ENCODE data around the gene GNAZ.

DNA sequence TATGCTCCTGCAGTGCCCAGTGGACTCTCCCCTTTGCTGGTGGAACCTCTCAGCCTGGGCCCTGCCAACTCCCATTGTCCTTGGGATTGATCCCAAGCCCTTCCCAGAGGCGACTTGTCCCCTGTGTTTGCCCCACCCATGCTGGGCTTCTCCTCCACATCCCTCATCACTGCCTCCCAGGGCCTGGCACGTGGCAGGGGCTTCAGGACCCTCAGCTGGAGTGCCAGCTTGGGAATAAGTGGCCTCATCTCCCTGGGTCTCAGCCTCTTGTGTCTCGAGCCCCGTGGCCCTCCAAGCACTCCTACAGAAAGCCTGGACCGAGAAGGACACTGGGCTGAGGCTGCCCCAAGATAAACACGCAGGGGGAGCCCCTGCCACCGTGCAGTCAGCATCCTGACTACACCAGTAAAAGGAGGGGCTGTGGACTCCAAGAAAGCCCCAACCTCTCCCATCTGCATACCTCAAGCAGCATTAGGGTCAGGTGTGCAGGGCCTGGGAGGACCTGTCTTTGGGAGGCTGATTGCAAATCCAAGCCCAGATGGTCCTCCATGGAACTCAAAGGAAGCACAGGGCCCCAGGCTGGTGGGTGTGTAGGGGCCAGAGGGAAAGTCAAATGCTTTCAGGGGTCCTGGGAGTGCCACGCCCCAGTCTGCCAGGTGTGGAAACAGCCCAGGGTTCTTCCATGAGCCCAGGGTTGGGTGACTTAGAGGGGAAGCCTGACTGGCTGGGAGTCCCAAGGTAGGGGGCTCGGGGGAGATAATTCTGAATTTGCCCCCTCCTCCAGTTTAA is 9.5 kb upstream of the GNAZ start:
- TF ChIP-seq, protein P1, sequence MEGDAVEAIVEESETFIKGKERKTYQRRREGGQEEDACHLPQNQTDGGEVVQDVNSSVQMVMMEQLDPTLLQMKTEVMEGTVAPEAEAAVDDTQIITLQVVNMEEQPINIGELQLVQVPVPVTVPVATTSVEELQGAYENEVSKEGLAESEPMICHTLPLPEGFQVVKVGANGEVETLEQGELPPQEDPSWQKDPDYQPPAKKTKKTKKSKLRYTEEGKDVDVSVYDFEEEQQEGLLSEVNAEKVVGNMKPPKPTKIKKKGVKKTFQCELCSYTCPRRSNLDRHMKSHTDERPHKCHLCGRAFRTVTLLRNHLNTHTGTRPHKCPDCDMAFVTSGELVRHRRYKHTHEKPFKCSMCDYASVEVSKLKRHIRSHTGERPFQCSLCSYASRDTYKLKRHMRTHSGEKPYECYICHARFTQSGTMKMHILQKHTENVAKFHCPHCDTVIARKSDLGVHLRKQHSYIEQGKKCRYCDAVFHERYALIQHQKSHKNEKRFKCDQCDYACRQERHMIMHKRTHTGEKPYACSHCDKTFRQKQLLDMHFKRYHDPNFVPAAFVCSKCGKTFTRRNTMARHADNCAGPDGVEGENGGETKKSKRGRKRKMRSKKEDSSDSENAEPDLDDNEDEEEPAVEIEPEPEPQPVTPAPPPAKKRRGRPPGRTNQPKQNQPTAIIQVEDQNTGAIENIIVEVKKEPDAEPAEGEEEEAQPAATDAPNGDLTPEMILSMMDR (IDR thresholded peaks at IDR 0.05): no peak
- no peak for TF ChIP-seq POLR2A (IDR thresholded peaks at IDR 0.05)
